ENCODE results near the gene SETD4. TPM values are rescaled to one million over a fixed set of nuclear protein-coding genes. Genes with fewer than 3 reads are reported as not detected.

SETD4 gene
- total and polyA plus RNA-seq, 7 donors, result 4.8 to 19.9 (median 14.3) TPM

GRCh38 chr21:35990609-35991008 is 69.7 kb downstream of the SETD4 start:
- no peaks in the 10 kb centered on the region for H3K36me3 ChIP-seq
- TF ChIP-seq, protein P1, sequence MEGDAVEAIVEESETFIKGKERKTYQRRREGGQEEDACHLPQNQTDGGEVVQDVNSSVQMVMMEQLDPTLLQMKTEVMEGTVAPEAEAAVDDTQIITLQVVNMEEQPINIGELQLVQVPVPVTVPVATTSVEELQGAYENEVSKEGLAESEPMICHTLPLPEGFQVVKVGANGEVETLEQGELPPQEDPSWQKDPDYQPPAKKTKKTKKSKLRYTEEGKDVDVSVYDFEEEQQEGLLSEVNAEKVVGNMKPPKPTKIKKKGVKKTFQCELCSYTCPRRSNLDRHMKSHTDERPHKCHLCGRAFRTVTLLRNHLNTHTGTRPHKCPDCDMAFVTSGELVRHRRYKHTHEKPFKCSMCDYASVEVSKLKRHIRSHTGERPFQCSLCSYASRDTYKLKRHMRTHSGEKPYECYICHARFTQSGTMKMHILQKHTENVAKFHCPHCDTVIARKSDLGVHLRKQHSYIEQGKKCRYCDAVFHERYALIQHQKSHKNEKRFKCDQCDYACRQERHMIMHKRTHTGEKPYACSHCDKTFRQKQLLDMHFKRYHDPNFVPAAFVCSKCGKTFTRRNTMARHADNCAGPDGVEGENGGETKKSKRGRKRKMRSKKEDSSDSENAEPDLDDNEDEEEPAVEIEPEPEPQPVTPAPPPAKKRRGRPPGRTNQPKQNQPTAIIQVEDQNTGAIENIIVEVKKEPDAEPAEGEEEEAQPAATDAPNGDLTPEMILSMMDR (IDR thresholded peaks at IDR 0.05), result no peak
- TF ChIP-seq POLR2AphosphoS5 (IDR thresholded peaks at IDR 0.05), result no peak
- H3K9me3 ChIP-seq, result no peaks in the 10 kb centered on the region
- no peaks in the 10 kb centered on the region for H3K4me1 ChIP-seq
- no peak overlapping the region for H3K27ac ChIP-seq
- WGBS, 2 donors, result 92 to 95% methylated on average over 9 of the region's 9 CpGs
- peaks cover 0 to 16% (median 0%) of the 10 kb centered on the region in 3 donors for H3K27me3 ChIP-seq
- DNase-seq, result no peak
- no peak overlapping the region for H3K4me3 ChIP-seq
- intact Hi-C loops (cut with DNase I), result no loop called here

- TF ChIP-seq, protein P1 (IDR thresholded peaks at IDR 0.05), result no peak
- TF ChIP-seq EP300 (IDR thresholded peaks at IDR 0.05), result no peak
- no peak for TF ChIP-seq POLR2AphosphoS5 (IDR thresholded peaks at IDR 0.05)
- TF ChIP-seq POLR2A (IDR thresholded peaks at IDR 0.05), result no peak
- Histone ChIP-seq H3K9me3 (no peaks in the 10 kb centered on the region), H3K27ac (peak overlapping the region in 2 of 4 donors; percentile 22 to 46), H3K36me3 (no peaks in the 10 kb centered on the region), H3K4me3 (no peak overlapping the region), H3K4me1 (no peaks in the 10 kb centered on the region), H3K27me3 (peaks cover 0 to 15% (median 0%) of the 10 kb centered on the region in 3 donors)
- intact Hi-C loops (cut with DNase I), result no loop called here
- WGBS, 2 donors, result 44 to 77% methylated on average over 10 of the region's 10 CpGs
- DNase-seq, result no peak
Observed at GRCh38 chr21:35989138-35989735, 71.1 kb downstream of the SETD4 start.

GRCh38 chr21:35988416-35989137 is 71.7 kb downstream of the SETD4 start:
- Histone ChIP-seq H3K27me3 (peaks cover 0 to 13% (median 0%) of the 10 kb centered on the region in 3 donors), H3K4me1 (no peaks in the 10 kb centered on the region), H3K36me3 (no peaks in the 10 kb centered on the region), H3K4me3 (no peak overlapping the region), H3K9me3 (no peaks in the 10 kb centered on the region), H3K27ac (peak overlapping the region in 1 of 4 donors; percentile 46)
- no peak for DNase-seq
- 38 to 64% methylated on average over 6 of the region's 6 CpGs for WGBS, 2 donors
- intact Hi-C loops (cut with DNase I), result no loop called here
- TF ChIP-seq POLR2A (IDR thresholded peaks at IDR 0.05) (no peak), POLR2AphosphoS5 (IDR thresholded peaks at IDR 0.05) (no peak), EP300 (IDR thresholded peaks at IDR 0.05) (no peak)
- TF ChIP-seq, protein P1 (IDR thresholded peaks at IDR 0.05), result no peak

- Histone ChIP-seq H3K36me3 (no peaks in the 10 kb centered on the region), H3K4me1 (no peaks in the 10 kb centered on the region), H3K27ac (no peak overlapping the region), H3K4me3 (no peak overlapping the region), H3K27me3 (peaks cover 0 to 13% (median 0%) of the 10 kb centered on the region in 3 donors), H3K9me3 (no peaks in the 10 kb centered on the region)
- TF ChIP-seq POLR2A (IDR thresholded peaks at IDR 0.05) (no peak), POLR2AphosphoS5 (IDR thresholded peaks at IDR 0.05) (no peak), EP300 (IDR thresholded peaks at IDR 0.05) (no peak)
- TF ChIP-seq, protein P1 (IDR thresholded peaks at IDR 0.05), result no peak
- 14 to 58% methylated on average over 5 of the region's 5 CpGs for WGBS, 2 donors
- intact Hi-C loops (cut with DNase I), result no loop called here
- DNase-seq, result no peak
Observed at GRCh38 chr21:35987475-35987874, 72.9 kb downstream of the SETD4 start.
